GM21381 (cell line): ENCODE measurements around the gene EVA1A.

Experiments
- ATAC-seq: cut with Tn5 transposase; IDR thresholded peaks from one replicate; pipeline ENCODE4 v1.9.1; 2021; ENCODE audit warnings: mild to moderate bottlenecking, moderate library complexity; ENCODE audit not compliant: unreplicated experiment

EVA1A gene

DNA sequence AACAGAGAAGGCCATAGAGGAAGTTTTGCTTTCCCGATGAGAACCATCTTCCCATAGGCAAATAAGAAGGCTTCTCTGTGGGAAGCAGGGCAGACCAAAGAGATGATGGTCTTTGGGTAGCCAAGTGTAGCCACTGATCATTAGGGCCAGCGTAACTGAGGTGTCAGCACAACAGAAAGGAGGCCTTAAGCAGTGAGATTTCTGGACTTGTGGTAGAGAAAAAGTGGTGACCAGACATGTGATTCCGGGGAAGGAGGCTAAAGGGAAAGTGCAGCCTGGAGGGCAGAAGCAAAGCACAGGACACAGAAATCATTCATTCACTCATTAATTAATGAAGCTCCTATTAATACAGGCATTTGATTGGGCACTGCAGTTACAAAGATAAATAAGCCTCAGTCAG, 15.4 kb downstream of the EVA1A start:
- no peak for ATAC-seq

DNA sequence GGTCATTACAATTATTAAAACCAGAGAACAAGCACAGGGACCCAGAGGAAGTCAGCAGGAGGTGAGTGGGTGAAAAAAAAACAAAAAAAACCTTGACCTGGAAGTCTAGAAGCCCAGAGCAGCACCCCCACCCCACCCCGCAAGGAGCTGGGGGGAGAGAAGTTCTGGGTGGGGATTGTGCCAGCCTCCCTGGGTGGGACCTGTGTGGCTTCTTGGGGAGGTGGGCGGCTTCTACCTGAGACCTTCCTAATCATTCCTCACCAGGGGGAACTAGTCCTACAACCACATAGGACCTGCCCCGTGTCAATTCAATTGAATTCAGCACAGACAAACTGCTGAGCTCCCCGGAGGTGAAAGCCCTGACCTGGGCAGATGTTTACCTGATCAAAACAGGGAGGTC, 17.3 kb downstream of the EVA1A start:
- ATAC-seq: no peak

DNA sequence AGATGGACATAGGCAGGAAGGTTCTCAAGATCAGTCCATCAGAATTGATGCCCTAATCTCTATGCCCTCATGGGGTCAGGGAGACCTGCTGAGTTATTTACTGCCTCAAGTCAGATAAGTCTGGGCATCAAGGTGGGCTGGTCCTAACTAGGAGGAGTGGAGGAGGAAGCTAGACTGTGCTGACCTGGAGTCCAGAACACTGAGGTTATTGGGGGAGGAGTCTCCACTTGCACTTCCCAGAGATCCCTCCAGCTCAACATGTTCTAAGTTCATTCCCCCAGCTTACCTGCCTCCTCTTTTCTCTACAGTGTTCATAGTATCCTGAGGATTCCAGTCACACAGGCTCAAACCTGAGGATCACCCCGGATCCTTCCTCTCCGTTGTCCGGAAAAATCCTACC, 19.3 kb downstream of the EVA1A start:
- no peak for ATAC-seq

DNA sequence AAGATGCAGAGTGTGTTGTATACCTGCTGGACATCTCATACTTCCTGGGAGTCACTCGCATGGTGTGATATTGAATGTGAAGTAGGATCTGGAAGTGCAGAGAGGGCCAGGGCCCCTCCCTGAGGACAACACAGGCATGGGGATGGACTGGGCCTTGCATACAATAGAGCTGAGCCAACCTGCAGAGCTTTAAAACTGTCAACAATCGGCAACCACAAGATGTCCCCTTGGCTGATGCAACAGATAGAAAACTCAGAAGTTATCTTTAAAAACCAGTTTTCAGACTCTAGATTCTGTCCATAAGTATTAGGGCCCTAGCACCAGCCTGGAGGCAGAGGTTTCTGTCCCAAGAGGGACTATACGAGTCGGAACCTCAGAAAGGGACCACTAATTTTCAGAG, 19.7 kb downstream of the EVA1A start:
- ATAC-seq: no peak

DNA sequence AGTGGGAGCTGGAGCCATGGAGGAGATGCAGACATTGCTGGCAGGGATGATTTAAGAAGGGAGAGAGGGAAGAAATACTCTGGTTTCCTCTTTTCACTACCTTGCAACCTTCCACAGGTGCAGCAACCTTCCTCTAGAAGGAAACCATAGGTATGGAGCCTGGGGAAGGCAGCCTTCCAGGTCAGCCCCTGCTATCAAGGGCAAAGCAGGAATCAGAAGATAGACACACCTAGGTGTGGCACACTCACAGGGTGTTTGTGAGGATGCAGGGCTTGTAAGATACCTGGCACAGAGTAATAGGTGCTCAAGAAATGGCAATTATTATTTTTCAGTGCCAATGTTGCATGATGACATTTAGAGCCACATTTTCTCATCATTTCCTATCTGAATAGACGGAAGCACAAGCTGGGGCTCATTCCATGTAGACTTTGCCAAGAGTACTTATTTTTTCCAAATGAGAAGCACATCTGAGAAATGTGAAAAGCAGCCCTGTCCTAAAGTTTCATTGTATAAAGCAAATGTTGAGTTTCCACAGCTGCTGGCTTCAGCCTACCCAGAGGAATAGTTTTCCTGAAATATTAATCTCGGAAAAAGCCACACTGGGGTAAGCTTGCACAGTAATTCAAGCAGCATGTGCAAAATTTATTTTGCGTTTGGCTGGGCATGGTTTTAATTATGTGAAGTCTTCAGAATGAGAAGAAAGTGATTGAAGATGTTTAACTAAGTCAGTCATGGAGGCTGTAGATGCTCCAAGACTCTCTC, 20.6 kb downstream of the EVA1A start:
- ATAC-seq: no peak

DNA sequence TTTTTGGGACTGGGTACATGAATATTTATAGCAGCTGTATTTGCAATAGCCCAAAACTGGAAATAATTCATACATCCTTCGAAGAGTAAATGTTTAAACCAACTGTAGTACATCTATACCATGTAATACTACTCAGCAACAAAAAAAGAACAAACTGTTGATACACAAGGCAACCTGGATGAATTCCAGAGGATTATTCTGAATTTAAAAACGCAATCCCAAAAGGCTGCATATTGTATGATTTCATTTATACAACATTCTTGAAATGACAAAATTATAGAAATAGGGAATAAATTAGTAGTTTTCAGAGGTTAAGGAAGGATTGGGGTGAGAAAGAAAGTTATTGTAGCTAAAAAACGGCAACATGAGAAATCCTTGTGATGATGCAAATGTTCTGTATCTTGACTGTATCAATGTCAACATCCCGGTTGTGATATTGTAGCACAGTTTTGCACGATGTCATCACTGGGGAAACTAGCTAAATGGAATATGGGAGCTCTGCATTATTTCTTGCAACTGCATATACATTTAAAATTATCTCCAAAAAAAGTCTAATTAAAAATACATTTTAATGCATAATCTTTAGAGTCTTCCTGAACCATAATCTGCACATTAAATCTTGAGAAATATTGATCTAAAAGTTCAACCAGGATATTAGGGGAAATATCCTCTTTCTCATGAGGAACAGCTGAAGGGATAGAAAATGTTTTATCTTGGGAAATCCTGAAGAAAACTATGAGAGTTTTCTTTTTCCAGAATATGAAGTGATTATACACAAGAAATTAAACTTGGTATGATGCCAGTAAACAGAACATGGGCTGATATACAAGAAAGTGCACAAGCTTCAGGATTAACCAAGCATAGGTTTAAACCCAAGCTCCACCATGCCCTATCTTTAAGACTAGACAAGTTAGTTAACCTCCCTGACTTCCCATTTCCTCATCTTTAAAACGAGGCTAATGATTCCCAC, 21.9 kb downstream of the EVA1A start:
- ATAC-seq: no peak

DNA sequence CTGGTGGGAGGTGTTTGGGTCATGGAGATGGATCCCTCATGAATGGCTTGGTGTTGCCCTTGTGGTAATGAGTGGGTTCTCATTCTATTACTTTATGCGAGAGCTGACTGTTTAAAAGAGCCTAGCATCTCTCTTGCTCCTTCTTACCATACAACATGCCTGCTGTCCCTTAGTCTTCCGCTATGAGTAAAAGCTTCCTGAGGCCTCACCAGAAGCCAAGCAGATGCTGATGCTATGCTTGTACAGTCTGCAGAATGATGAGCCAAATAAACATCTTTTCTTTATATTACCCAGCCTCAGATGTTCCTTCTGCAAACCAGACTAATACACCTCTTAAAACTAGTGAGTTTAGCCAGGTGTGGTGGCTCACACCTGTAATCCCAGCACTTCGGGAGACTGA, 23.1 kb downstream of the EVA1A start:
- ATAC-seq: no peak

DNA sequence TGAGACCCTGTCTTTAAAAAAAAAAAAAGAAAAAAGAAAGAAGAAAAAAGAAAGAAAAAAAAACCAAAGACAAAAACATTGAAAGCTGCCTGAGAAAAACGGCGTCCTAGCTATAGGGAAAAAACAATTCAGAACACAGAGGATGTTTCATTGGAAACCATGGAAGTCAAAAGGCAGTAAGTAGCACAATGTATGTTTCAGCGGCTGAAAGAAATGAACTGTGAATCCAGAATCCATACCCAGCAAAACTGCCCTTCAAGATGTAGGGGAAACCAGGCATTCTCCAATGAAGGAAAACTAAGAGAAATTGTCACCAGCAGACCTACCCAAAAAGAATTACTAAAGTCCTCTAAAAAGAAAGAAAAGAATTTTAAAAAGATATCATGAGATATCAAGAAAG, 27.6 kb downstream of the EVA1A start:
- no peak for ATAC-seq

DNA sequence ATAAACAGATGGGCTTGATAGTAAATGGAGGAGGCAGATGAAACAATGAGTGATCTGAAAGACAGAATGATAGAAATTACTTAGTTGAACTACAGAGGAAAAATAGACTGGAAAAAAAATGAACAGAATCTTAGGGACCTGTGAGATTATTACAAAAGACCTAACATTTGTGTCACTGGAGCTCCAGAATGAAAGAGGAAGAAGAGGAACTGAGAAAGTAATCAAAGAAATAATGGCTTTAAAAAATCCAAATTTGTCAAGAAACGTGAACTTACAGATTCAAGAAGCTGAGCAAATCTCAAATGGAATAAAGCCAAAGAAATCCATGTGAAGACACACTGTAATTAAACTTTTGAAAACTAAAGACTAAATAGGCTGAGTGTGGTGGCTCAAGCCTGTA, 28.3 kb downstream of the EVA1A start:
- no peak for ATAC-seq

DNA sequence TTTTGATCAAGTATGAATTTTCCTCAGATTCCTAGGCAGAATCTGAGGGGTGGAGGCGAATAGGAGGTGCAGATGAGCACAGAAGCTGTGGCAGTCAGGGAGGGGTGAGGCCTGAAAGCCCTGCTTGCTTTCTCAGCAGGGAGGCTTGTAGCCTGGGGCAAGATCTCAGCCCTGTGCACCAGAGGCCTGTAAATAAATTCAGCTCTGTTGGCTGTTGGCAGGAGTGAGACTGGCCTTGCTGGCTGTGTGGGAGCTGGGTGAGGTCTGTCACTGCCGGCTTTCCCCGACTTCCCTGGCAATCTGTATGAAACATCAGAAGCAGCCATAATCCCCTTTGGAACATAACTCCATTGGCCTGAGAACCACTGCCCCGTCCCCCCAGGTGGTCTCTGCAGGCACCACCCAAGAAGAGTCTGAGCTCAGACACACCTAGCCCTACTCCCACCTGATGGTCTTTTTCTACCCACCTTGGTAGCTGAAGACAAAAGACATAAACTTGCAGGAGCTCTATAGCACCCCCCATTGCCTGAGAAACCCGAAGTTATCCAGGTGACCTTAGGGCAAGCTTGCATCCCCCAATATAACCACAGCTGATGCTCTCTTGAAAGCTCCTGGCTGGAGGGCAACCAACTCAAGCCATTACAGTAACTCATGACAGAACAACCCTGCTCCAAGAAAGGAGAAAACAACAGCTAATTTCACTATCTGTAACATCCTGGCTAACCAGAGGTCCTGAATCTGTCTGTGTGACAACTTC, 32.3 kb downstream of the EVA1A start:
- ATAC-seq: no peak

DNA sequence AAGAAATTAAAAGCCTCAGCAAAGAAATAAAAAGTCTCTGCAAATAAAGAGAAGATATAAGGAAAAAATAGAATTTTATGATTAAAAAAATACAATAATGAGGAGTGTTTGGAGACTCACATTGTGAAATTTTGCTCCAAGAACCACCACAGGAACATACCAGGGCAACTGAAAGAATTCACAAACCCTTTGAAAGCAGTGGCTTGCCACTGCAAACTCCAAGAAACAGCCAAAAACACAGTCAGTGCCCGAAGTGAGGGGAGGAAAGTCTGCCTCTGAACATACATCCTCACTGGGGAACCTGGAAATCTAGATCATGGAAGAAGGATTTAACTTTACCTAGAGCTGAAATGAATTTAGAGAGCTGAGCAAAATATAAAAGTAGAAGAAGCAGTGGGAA, 33.1 kb downstream of the EVA1A start:
- no peak for ATAC-seq

DNA sequence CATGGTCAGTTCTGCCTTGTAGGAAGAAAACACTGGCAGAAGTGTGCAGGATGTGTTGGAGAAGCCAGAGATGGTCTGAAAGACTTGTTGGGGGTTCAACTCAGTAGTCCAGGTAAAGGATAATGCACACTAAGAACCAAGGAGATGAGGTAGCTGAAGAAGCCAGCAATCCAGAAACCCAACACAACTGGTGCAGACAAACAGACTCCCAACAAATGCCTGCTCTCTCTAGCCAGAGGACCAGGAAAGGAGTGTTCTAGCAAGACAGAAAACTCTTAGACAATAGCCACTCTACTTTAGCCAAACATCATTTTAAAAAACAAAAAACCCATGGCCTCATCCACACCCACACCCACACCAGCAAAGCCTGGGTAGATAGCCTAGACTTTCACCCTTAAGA, 33.9 kb downstream of the EVA1A start:
- ATAC-seq: no peak

DNA sequence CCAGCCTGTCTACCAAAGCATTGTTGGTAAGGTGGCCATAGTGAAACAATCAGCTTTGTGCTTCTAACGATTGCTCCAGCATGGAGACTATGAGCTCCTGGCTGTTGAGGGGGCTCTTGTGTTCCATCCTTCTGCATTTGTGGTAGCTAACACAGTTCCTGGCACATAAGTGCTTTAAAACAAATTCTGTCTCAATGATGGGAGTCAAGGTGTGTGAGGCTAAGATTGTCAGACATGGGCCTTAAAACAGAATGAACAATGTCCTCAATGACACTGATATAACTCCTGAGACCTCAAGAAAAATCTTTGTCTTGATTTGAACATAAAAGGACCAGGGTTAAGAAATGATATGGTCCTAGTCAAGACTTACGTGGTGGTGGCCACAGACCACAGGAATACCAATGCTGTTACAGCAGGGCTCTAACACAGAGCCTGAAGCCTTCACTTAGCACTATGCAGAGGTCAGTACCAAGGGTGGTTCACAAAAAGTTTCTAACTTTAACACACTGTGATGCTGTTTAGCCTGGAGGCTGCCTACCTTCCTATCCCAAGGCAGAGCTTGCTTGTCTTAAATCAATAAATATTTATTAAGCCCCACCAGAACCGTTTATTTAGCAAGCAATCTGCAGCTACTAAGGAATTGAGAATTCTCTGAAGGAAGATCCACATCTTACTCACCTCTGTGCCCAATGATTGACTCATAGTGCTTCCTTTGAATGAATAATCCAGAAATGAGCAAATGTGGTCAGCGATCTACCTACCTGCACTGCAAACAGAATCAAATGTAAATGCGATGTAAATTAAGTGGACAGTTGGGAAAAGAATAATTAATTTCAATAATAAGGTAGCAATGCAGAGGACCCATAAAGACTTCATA, 35.1 kb downstream of the EVA1A start:
- ATAC-seq: no peak

DNA sequence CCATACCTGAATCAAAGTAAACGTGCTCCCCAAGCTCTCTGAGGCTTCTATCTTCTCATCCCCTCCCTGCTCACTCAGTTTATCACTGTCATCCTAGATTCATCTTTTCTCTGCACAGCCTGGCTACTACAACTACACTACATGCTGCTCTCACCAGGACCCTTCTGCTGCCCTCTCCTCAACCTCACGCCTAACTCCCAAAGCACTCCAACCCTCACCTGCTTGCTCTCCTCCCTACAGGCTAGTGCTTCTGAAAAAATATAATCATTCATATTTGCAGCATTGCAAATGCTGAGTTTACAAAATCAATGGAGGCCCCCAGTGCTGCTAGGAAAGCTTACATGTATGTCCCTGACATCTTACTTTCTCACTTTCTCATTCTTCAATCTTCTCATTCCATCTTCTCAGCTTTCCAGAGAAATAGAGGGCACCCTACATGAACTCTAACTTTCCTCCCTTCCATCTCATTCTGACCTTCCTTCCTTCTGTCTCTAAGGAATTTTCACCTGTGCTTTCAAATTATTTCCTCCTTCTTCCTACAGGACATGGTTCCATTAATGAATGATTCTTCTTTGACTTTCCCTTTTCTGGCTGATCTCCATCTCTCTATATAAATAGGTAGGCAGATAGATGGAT, 36.3 kb downstream of the EVA1A start:
- no peak for ATAC-seq

DNA sequence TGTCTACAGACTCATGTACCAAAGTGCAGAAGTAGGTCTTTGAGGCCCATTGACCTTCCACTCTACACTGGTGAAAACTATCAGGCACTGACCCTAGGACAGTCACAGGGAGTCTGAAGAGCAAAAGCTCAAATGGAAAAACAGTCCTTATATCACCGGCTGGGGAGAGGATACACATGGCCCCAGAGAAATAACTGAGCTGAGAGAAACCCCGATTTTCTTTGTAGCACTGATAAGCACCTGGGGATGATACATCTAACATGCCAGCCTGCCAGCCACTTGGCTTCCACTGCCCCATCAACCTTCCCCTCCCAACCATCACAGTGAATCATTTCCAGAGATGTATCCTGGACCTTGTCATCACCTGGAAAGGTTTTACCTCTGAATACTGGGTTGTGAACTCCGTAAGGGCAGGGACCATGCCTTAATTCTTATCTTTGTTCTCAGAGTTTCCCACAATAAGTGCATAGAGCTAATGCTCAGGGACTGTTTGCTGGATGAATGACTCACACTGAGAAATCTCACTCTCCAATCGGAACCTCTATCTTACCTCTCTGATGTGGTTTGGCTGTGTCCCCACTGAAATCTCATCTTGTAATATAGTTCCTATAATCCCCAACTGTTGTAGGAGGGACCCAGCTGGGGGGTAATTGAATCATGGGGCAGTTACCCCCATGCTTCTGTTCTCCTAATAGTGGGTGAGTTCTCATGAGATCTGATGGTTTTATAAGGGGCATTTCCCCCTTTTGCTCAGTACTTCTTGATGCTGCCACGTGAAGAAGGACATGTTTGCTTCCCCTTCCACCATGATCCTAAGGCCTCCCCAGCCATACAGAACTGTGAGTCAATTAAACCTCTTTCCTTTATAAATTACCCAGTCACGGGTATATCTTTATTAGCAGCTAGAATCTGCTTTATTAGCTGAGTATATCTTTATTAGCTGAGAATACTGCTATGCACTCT, 37.1 kb downstream of the EVA1A start:
- no peak for ATAC-seq

DNA sequence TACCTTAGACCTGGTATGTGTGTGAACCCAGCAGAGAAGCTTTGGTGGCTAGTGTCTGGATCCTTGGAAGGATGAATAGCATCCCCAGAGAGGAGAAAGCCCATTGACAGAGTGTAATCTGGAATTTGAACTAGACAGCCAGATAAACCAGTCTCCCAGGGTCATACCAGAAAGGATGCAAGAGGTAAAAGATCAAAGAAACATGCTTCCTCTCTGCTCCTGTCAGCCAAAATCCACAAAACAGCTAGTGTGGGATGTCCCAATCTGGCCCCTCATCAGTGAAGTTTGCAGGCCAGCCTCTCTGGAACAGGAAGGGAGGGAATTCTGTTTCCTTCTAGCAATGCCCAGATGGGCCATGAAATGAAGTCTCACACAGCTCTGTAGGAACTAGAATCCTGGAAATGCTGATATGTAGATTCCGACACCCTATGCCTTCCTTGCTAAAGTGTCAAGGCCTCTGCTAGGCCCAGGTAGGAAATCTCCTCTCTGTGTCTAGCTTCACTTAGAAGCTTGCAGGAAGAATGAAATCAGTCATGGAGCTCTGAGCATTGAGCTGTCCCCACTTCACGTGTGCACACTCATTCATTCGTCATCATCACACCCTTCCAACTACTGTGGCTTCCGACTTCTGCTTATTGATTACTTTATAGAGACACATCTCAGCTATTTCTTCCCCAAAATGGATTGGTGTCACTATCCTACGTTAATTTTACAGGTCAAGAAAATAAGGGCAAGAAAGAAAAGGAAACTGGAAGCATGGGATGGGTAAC, 38.0 kb downstream of the EVA1A start:
- ATAC-seq: no peak

DNA sequence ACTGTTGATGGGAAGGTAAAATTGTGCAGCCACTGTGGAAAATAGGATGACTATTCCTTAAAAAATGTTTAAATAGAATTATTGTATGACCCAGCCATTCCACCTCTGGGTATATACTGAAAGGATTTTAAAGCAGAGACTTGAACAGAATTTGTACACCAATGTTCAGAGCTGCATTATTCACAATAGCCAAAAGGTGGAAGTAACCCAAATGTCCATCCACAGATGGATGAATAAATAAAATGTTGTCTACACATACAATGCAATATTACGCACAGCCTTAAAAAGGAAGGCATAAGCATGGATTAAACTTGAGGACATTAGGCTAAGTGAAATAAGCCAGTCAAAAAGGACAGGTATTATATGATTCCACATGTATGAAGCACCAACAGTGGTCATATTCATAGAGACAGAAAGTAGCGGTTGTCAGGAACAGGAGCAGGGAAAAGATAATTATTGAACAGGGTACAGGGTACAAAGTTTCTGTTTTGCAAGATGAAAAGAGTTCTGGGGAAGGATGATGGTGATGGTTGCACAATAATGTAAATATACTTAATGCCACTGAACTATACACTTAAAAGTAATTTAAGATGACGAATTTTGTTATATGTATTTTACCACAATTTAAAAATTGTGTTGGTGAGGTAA, 39.4 kb downstream of the EVA1A start:
- no peak for ATAC-seq

DNA sequence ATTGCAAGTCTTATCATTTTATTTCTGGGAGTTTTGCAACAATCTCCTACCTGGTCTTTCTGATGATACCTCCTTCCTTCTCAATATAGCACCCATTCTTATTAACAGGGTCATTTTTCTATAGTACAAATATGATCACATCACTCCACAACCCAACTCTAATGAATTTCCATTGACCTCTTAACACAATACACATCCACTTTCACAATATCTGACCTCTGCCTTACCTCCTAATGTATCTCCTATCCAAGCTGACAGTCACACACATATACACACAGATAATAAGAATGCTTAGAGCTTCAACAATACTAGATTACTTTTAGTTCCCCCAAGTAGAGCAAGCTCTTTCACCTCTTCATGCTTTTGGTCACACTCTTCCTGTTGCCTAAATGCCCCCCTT, 40.9 kb downstream of the EVA1A start:
- ATAC-seq: no peak
